HG03066 (cell line): ENCODE data around the gene HSD17B13.

Source experiments
- ATAC-seq: cut with Tn5 transposase; IDR thresholded peaks from one replicate; pipeline ENCODE4 v1.9.1; 2021; ENCODE audit warnings: low read depth; ENCODE audit not compliant: unreplicated experiment

Gene HSD17B13

GRCh38 chr4:87270825-87271224, 51.9 kb downstream of the HSD17B13 start:
- no peak for ATAC-seq

GRCh38 chr4:87270144-87270543, 52.5 kb downstream of the HSD17B13 start:
- no peak for ATAC-seq

- ATAC-seq = no peak
These were observed 54.3 kb downstream of the HSD17B13 start for GRCh38 chr4:87268411-87268810.

- ATAC-seq = no peak
These were observed 55.7 kb downstream of the HSD17B13 start for GRCh38 chr4:87266986-87267385.

GRCh38 chr4:87262886-87263285, 59.8 kb downstream of the HSD17B13 start:
- no peak for ATAC-seq

GRCh38 chr4:87260477-87260876, 62.2 kb downstream of the HSD17B13 start:
- ATAC-seq = no peak

GRCh38 chr4:87258677-87259076, 64.0 kb downstream of the HSD17B13 start:
- ATAC-seq = no peak

GRCh38 chr4:87257523-87257922, 65.2 kb downstream of the HSD17B13 start:
- no peak for ATAC-seq

- ATAC-seq = no peak
These were observed 66.9 kb downstream of the HSD17B13 start for GRCh38 chr4:87255755-87256154.
